SIG-M5 (cell line): Measurements from ENCODE around the gene DCAF12L1.

Source experiments
- DNase-seq: peaks from one replicate; lab custom pipeline; 2025; lab: John Stamatoyannopoulos, UW

DCAF12L1 gene

DNA sequence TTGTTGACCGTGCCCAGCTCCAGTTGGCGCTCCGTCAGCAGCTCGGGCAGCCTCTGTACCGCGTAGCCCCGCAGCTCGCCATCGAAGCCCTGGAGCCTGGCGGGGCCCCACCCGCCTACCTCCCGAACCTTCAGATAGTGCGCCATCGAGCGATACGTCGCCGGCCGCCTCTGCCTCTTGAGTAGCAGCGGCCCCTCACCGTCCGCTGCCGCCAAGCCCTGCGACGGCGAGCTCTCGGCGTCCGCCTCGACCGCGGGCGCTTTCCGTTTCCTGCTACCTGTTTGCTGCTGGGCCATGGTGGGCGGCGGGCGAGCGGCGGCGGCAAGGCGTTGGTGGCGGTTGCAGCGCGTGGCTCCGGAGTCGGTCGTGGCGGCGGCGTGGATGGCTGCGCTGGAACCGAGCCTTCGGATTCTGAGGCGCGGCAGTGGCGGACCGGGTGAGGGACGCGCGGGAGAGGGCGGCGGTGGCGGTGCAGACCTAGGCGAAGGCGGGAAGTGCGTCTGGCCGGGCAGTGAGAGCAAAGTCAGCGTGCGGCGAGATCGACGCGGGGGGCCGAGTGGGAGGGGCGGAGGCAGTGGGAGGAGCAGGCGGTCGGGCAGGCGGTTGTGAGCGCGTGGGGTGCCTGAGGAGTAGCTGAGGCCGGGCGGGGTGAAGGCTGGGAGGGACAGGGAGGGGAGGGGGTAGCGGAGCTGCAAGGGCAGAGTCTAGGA is at the start of gene DCAF12L1:
Gene DCAF12L1 (minus strand): TSS at position 502 of the 710 bp plus-strand sequence. CDS start 206 bp downstream, at position 296.
- no peak for DNase-seq

DNA sequence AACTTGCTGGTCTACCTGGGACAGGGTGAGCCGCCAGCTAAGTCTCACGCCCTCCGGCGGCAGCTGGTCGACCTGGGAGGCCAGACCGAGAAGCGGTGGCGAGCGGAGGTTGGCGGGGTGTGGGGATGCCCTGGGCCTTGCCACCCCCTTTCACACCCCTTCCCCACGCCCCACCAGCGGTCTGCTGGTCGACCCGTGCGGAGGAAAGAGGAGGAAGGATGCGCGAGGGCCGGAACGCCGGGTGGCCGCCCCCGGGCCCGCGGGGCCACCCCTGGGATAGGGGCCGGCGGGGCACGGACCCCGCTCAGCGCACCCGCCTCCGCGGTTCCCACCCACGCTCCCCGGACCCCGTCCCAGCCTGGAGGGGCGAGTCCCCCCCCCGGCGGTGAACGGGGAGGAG is 28.3 kb upstream of the DCAF12L1 start:
- no peak for DNase-seq

DNA sequence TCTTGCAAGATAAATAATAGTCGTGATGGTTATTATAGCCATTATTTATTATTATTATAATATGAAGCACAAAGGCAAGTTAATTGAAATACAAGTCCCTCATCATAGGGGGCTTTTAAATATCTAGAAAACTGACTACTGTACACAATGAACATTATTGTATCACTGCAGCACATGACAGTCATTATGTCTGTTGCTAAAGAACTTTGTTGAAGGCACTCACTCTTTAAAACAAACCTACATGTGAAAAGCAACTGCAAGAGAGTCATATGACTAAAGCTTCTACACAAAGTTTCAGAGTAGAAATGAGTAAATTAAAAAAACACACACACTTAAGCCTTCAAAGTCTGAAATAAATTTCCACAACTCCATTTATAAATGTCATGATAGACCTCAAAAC is 23.3 kb upstream of the DCAF12L1 start:
- no peak for DNase-seq

DNA sequence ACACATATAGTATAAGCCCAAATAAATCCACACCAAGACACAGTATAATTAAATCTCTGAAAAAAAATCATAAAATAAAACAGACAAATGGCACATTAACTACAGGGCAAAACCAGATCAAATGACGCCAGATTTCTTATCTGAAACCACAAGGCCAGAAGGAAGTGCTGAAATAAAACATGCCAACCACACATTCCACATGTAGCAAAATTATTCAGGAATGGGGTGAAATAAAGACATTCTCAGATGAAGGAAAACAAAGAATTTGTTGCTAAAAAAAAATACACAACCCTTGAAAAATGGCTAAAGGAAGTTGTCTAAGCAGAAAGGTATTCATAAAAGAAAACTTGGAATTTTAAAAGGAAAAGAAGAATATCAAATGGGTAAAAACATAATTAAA is 4.5 kb upstream of the DCAF12L1 start:
- DNase-seq, result no peak

DNA sequence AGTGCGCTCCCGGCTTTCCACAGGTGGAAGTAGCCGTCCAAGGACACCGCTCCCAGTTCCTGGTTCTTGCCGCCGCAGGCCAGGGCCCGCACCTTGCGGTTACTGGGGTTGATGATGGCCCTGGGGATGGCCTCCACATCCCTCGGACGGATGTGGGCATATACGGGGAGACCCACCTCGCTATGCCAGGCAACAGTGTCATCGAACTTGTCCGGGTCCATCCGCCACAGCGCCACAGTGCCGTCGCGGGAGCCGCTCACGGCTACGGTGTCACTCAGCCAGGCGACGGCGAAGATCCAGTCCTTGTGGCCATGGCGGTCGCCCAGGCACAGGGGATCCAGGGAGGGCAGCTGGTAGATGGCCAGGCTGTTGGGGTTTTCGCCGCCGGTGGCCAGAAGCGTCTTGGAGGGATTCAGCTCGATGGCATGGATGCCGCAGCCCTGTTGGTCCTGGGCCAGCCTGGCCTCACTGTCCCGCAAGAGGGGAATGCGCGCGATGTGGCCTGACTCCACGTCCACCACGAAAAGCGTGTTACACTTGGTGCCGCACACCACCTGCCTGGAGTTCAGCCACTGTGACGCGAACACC is 795 bp downstream of the DCAF12L1 start:
- DNase-seq, result no peak

DNA sequence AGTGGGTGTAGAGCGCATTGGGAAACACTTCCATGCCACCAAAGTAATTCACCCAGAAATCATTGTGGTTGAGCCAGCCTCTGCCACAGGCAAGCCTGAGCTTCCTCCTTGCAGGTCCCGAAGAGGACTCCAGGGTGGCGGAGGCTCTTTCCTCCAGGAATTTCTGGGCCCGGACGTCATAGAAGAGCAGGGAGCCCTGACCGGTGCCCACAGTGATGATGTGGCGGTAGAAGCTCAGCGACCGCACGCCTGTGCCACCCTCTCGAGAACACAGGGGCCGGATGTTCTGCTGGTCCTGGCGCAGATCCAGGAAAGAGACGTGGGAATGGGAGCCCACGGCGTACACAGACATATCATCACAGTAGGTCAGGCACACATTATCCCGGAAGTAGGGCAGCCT is 1.3 kb downstream of the DCAF12L1 start:
- DNase-seq, result no peak

DNA sequence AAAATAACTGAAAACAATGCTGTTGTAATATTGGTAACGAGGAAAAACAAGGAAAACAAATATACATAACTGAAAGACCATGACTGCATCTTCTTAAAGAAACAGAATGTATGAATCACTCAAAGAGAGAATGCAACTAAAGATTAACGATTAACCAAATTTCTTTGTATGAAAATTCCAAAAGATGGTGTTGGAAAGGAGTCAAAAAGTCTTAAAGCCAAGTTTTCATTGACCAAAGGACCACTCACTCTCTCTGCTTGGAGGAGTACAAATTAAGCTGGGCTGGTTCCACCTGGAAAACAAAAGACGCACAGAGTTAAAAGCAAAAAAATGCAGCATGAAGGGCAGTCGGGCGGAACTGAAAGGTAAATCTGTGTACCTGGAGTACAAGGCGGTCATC is 1.8 kb downstream of the DCAF12L1 start:
- DNase-seq, result no peak

DNA sequence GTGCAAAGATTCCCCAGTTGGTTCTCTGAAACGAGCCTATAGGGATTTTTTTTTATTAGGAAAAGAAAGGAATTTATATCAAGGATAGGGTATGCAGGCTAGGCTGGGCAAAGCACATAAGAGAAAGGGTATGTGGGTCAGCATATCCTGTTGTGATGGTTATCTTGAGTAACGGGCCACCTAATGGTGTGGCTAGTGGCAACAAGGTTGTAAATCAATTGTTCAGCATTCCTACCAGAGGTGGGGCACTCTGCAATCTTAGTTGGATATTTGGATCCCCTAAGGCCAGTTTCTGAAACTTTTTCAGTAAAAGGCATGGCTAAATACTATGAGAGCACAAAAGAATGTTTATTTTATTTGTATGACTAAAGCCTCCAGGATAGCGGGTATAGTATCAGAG is 42.7 kb downstream of the DCAF12L1 start:
- DNase-seq, result no peak
